A204.1 (cell line): ENCODE measurements around the gene TMEM131L.
"Not testable (repeated sequence)": the region's sequence is repeated elsewhere in the genome, so short reads cannot be mapped to it uniquely, and the experiment has no call there.

Source experiments
- FAIRE-seq: peaks from 2 replicates; lab custom pipeline; 2012; peaks lifted over from hg19 to GRCh38; lab: Jason Lieb, UNC

The TMEM131L gene

GRCh38 chr4:153576443-153576774, 110.2 kb downstream of the TMEM131L start:
- FAIRE-seq: no peak

GRCh38 chr4:153577053-153577452, 110.9 kb downstream of the TMEM131L start:
- FAIRE-seq: no peak

- no peak for FAIRE-seq
Measured at GRCh38 chr4:153579410-153579809, 113.2 kb downstream of the TMEM131L start.

- no peak for FAIRE-seq
Measured at GRCh38 chr4:153579872-153580271, 113.7 kb downstream of the TMEM131L start.

GRCh38 chr4:153582954-153583702, 117.0 kb downstream of the TMEM131L start:
- no peak for FAIRE-seq

GRCh38 chr4:153585026-153585425, 118.9 kb downstream of the TMEM131L start:
- FAIRE-seq: no peak

- no peak for FAIRE-seq
Measured at GRCh38 chr4:153589703-153590595, 123.8 kb downstream of the TMEM131L start.

- FAIRE-seq: no peak
Measured at GRCh38 chr4:153591441-153591840, 125.3 kb downstream of the TMEM131L start.

GRCh38 chr4:153592064-153592463, 125.9 kb downstream of the TMEM131L start:
- FAIRE-seq: no peak

GRCh38 chr4:153593161-153593560, 127.0 kb downstream of the TMEM131L start:
- FAIRE-seq: no peak

- no peak for FAIRE-seq
Measured at GRCh38 chr4:153594210-153594609, 128.1 kb downstream of the TMEM131L start.

GRCh38 chr4:153595894-153596601, 129.9 kb downstream of the TMEM131L start:
- FAIRE-seq: no peak

GRCh38 chr4:153602758-153603157, 136.6 kb downstream of the TMEM131L start:
- no peak for FAIRE-seq

- no peak for FAIRE-seq
Measured at GRCh38 chr4:153603258-153603657, 137.1 kb downstream of the TMEM131L start.

GRCh38 chr4:153603835-153604234, 137.7 kb downstream of the TMEM131L start:
- no peak for FAIRE-seq

- not testable (repeated sequence) for FAIRE-seq
Measured at GRCh38 chr4:153609070-153609469, 142.9 kb downstream of the TMEM131L start.

GRCh38 chr4:153610623-153611376, 144.6 kb downstream of the TMEM131L start:
- no peak for FAIRE-seq

- no peak for FAIRE-seq
Measured at GRCh38 chr4:153611679-153612078, 145.5 kb downstream of the TMEM131L start.

GRCh38 chr4:153612878-153613277, 146.7 kb downstream of the TMEM131L start:
- no peak for FAIRE-seq

GRCh38 chr4:153616006-153616555, 149.9 kb downstream of the TMEM131L start:
- FAIRE-seq: no peak

- no peak for FAIRE-seq
Measured at GRCh38 chr4:153618833-153619232, 152.7 kb downstream of the TMEM131L start.

- no peak for FAIRE-seq
Measured at GRCh38 chr4:153619811-153620210, 153.7 kb downstream of the TMEM131L start.
